ENCODE measurements around the gene IL2RG. TPM values are rescaled to one million over a fixed set of nuclear protein-coding genes. Genes with fewer than 3 reads are reported as not detected.

IL2RG gene
- total RNA-seq, 1 experiment from 2014 or later = not detected

DNA sequence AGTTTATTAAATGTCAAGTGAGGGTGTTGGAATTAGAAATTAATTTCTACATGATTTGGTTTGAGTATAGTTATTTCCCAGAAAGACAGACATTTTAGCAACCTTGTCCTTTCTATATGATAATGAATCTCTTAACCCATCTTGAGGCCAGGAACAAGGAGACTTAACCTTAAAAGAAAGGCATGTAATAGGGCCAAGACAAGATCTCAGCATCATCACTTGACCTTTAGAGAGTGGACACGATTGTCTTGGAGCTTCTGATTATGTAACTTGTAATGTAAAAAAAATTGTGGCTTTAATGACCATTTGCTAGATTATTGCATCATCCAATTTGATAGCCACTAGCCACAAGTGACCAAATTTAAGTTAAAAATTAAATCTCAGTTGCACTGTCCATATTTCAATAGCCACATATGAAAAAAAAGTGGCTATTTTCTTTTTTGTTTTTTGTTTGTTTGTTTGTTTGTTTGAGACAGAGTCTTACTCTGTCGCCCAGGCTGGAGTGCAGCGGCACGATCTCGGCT, 29.2 kb downstream of the IL2RG start:
- no peaks in the 10 kb centered on the region for H3K27me3 ChIP-seq (ENCODE audit: insufficient read depth, low read length)
- no peak overlapping the region for H2AK5ac ChIP-seq (ENCODE audit: insufficient read length, low read length)
- H3K27me3 Mint-ChIP-seq (ENCODE audit: low read depth) = peaks cover 3% of the 10 kb centered on the region
- no peak overlapping the region for H3K18ac ChIP-seq (ENCODE audit: insufficient read length, low read depth, low read length)
- H3K4ac ChIP-seq (ENCODE audit: low read depth, low read length) = no peak overlapping the region
- H3K9me3 Mint-ChIP-seq = peaks cover 38 to 49% of the 10 kb centered on the region in 2 experiments
- no peak overlapping the region for H3K9ac ChIP-seq (ENCODE audit: extremely low read depth, insufficient read length, low read length)
- TF ChIP-seq CTCF (conservative IDR thresholded peaks at IDR 0.05) = no peak
- H3K23me2 ChIP-seq (ENCODE audit: insufficient read length, low read depth, low read length, poor library complexity, severe bottlenecking) = no peaks in the 10 kb centered on the region
- no peak overlapping the region for H3T11ph ChIP-seq (ENCODE audit: low read length)
- no peak overlapping the region for H3K4me2 ChIP-seq (ENCODE audit: insufficient read depth, insufficient read length, low read length)
- no peak overlapping the region for H3K14ac ChIP-seq (ENCODE audit: insufficient read depth, low read length)
- H3K36me3 Mint-ChIP-seq (ENCODE audit: insufficient read depth in 1 of 3, low read depth in 3 of 3) = no peaks in the 10 kb centered on the region
- no CpG with 5 or more reads among the region's 5 CpGs for WGBS (ENCODE audit: extremely low coverage, insufficient read length, low lambda C conversion rate)
- H3K23ac ChIP-seq (ENCODE audit: insufficient read length, low read depth, low read length) = no peak overlapping the region
- H4K20me1 ChIP-seq (ENCODE audit: control insufficient read depth, insufficient read depth, insufficient read length) = no peaks in the 10 kb centered on the region
- no peak overlapping the region for H2BK5ac ChIP-seq (ENCODE audit: insufficient read length, low read length)
- DNase-seq = no peak
- no peak overlapping the region for H4K91ac ChIP-seq (ENCODE audit: insufficient read length, low read depth, low read length)
- H3K79me2 ChIP-seq (ENCODE audit: insufficient read depth, low read length) = no peaks in the 10 kb centered on the region
- no peak overlapping the region for H2BK15ac ChIP-seq (ENCODE audit: low read depth, low read length)
- H3K9me3 ChIP-seq (ENCODE audit: control insufficient read depth, low read depth, low read length) = peaks cover 19% of the 10 kb centered on the region
- H3K27ac ChIP-seq (ENCODE audit: insufficient read length, low read depth, low read length) = no peak overlapping the region
- H2BK12ac ChIP-seq (ENCODE audit: insufficient read length, low read depth, low read length) = no peak overlapping the region
- H4K8ac ChIP-seq (replicated peaks; ENCODE audit: insufficient read length, low read depth, low read length) = no peak overlapping the region
- no peak overlapping the region for H4K5ac ChIP-seq (ENCODE audit: insufficient read length, low read depth, low read length)
- H3K4me1 Mint-ChIP-seq = no peaks in the 10 kb centered on the region
- H3K56ac ChIP-seq (ENCODE audit: insufficient read length, low read depth, low read length) = no peak overlapping the region
- H3K4me1 ChIP-seq (ENCODE audit: insufficient read depth, low read length) = no peaks in the 10 kb centered on the region
- H2BK20ac ChIP-seq (ENCODE audit: low read depth, low read length, poor library complexity, severe bottlenecking) = no peak overlapping the region
- no peaks in the 10 kb centered on the region for H3K79me1 ChIP-seq (ENCODE audit: insufficient read depth, low read depth, low read length, poor library complexity, severe bottlenecking)
- H2BK120ac ChIP-seq (ENCODE audit: low read depth, low read length, poor library complexity, severe bottlenecking) = no peak overlapping the region
- no peak overlapping the region for H3K4me3 Mint-ChIP-seq
- no peak overlapping the region for H3K27ac Mint-ChIP-seq
- no peak overlapping the region for H2AFZ ChIP-seq (ENCODE audit: low read length)
